Sigmoid colon (tissue), 7 donors: ENCODE data around the gene SRPX. TPM values are rescaled to one million over a fixed set of nuclear protein-coding genes. Genes with fewer than 3 reads are reported as not detected.

ENCODE experiments used
- DNase-seq: peaks from one replicate; pipeline ENCODE4 v3.0.0-alpha.2; 2019
- H3K27ac ChIP-seq, 4 donors: fragments of 200-600 bp; sonication (generic); one replicate each; pipeline ENCODE4 v1.5.1; 2016 to 2019; ENCODE audit warnings: mild to moderate bottlenecking in 1 of 4
- H3K27me3 ChIP-seq, 3 donors: fragments of 200-600 bp; sonication (generic); one replicate each; pipeline ENCODE4 v1.5.1; 2019; ENCODE audit warnings: mild to moderate bottlenecking in 1 of 3
- H3K36me3 ChIP-seq, 4 donors: fragments of 200-600 bp; sonication (generic); one replicate each; pipeline ENCODE4 v1.5.1; 2016 to 2019
- H3K4me1 ChIP-seq, 4 donors: fragments of 200-600 bp; sonication (generic); one replicate each; pipeline ENCODE4 v1.5.1; 2017 to 2019
- H3K4me3 ChIP-seq, 4 donors: fragments of 200-600 bp; sonication (generic); one replicate each; pipeline ENCODE4 v1.5.1; 2017 to 2019; ENCODE audit warnings: mild to moderate bottlenecking in 2 of 4, moderate library complexity in 1 of 4
- H3K9me3 ChIP-seq, 4 donors: fragments of 200-600 bp in 3 of 4; sonication (generic) in 3 of 4; one replicate each; pipeline versions ENCODE4 v1.5.1 to v1.6.1; 2013 to 2019
- CTCF ChIP-seq, 4 experiments: fragments of 450-650 bp in 3 of 4; fragments of 200-600 bp in 1 of 4; IDR thresholded peaks; one replicate each; pipeline ENCODE4 v1.5.1; 2016 to 2019; ENCODE audit warnings: antibody characterized with exemption in 4 of 4, mild to moderate bottlenecking in 3 of 4, moderate library complexity in 2 of 4
- EP300 ChIP-seq, 4 donors: sonication (generic); formaldehyde crosslinking; IDR thresholded peaks; one replicate each; pipeline ENCODE4 v1.6.1; 2017; ENCODE audit warnings: antibody characterized with exemption in 4 of 4
- POLR2A ChIP-seq, 2 donors: fragments of 450-650 bp; IDR thresholded peaks; one replicate each; pipeline ENCODE4 v1.6.1; 2016; ENCODE audit warnings: antibody characterized with exemption in 2 of 2, mild to moderate bottlenecking in 2 of 2, moderate library complexity in 2 of 2
- POLR2AphosphoS5 ChIP-seq, 4 donors: sonication (generic); formaldehyde crosslinking; IDR thresholded peaks; one replicate each; pipeline ENCODE4 v1.6.1; 2017; ENCODE audit warnings: antibody characterized with exemption in 4 of 4
- WGBS, 2 donors: extraction: QIAGEN DNeasy Blood & Tissue Kit; methylation state at CpG; one replicate each; pipeline ENCODE4 v1.1.7; 2013; 5-methylcytosine and 5-hydroxymethylcytosine counted together
- intact Hi-C: fragments of 100-400 bp; cut with DNase I; formaldehyde crosslinking; loops from one replicate; pipeline ENCODE4 v1.15.1; 2023
- polyA plus RNA-seq, 3 donors: library from polyadenylated mRNA; stranded (reverse); fragments of 200-250 nt; gene quantifications; one replicate each; pipeline ENCODE4 v1.2.3, GENCODE V29; 2013
- total RNA-seq, 4 donors: library from RNA; depleted of rRNA; stranded (reverse); fragments of >200 nt; gene quantifications; one replicate each; pipeline ENCODE4 v1.1.0, GENCODE V29; 2016
- donor health status: healthy with polysubstance abuse.
- donor health status: Bipolar disorder and iron deficiency.
- donor health status: healthy.

The SRPX gene
- total and polyA plus RNA-seq, 7 donors: 12.0 to 169 (median 134) TPM

- Histone ChIP-seq H3K9me3 (no peaks in the 10 kb centered on the region), H3K4me1 (peaks cover 0 to 27% (median 15%) of the 10 kb centered on the region in 4 donors), H3K27ac (peak overlapping the region; percentile 37 to 68 (median 60)), H3K27me3 (no peaks in the 10 kb centered on the region), H3K36me3 (no peaks in the 10 kb centered on the region), H3K4me3 (no peak overlapping the region)
- TF ChIP-seq CTCF (IDR thresholded peaks at IDR 0.05) (no peak), EP300 (IDR thresholded peaks at IDR 0.05) (no peak), POLR2AphosphoS5 (IDR thresholded peaks at IDR 0.05) (peak; percentile 7 to 61 (median 35))
- peak; percentile 75 for DNase-seq
- intact Hi-C loops: no loop called here
- 51 to 83% methylated on average over 3 of the region's 3 CpGs for WGBS, 2 donors
Observed at GRCh38 chrX:38233891-38234667, 13.4 kb upstream of the SRPX start.

GRCh38 chrX:38232079-38232686 is 11.5 kb upstream of the SRPX start:
- H3K27ac ChIP-seq: peak overlapping the region in 3 of 4 donors; percentile 60 to 68 (median 60)
- H3K9me3 ChIP-seq: no peaks in the 10 kb centered on the region
- H3K4me3 ChIP-seq: no peak overlapping the region
- no peak for DNase-seq
- no peaks in the 10 kb centered on the region for H3K36me3 ChIP-seq
- H3K27me3 ChIP-seq: no peaks in the 10 kb centered on the region
- TF ChIP-seq CTCF (IDR thresholded peaks at IDR 0.05) (no peak), POLR2AphosphoS5 (IDR thresholded peaks at IDR 0.05) (no peak), POLR2A (IDR thresholded peaks at IDR 0.05) (no peak), EP300 (IDR thresholded peaks at IDR 0.05) (no peak)
- intact Hi-C loops: no loop called here
- peaks cover 0 to 27% (median 15%) of the 10 kb centered on the region in 4 donors for H3K4me1 ChIP-seq
- WGBS, 2 donors: 73 to 74% methylated on average over 3 of the region's 3 CpGs

GRCh38 chrX:38225093-38225492 is 4.4 kb upstream of the SRPX start:
- H3K36me3 ChIP-seq: no peaks in the 10 kb centered on the region
- peaks cover 0 to 8% (median 2%) of the 10 kb centered on the region in 4 donors for H3K4me1 ChIP-seq
- no peaks in the 10 kb centered on the region for H3K9me3 ChIP-seq
- H3K27ac ChIP-seq: peak overlapping the region in 3 of 4 donors; percentile 42 to 61 (median 59)
- no peak for TF ChIP-seq CTCF (IDR thresholded peaks at IDR 0.05)
- no peak for TF ChIP-seq POLR2A (IDR thresholded peaks at IDR 0.05)
- TF ChIP-seq EP300 (IDR thresholded peaks at IDR 0.05): no peak
- no peak for TF ChIP-seq POLR2AphosphoS5 (IDR thresholded peaks at IDR 0.05)
- H3K4me3 ChIP-seq: no peak overlapping the region
- intact Hi-C loops: loop anchor here (10.0 kb wide), 1 partner anchor 60 kb away; no protein-coding TSS in a partner anchor
- DNase-seq: no peak
- H3K27me3 ChIP-seq: no peaks in the 10 kb centered on the region
- 30 to 47% methylated on average over 3 of the region's 3 CpGs for WGBS, 2 donors

GRCh38 chrX:38224160-38224559 is 3.5 kb upstream of the SRPX start:
- Histone ChIP-seq H3K4me3 (no peak overlapping the region), H3K27ac (peak overlapping the region in 1 of 4 donors; percentile 61), H3K27me3 (no peaks in the 10 kb centered on the region), H3K36me3 (no peaks in the 10 kb centered on the region), H3K4me1 (peaks cover 0 to 8% (median 3%) of the 10 kb centered on the region in 4 donors), H3K9me3 (no peaks in the 10 kb centered on the region)
- TF ChIP-seq CTCF (IDR thresholded peaks at IDR 0.05) (no peak), POLR2A (IDR thresholded peaks at IDR 0.05) (no peak), POLR2AphosphoS5 (IDR thresholded peaks at IDR 0.05) (no peak), EP300 (IDR thresholded peaks at IDR 0.05) (no peak)
- intact Hi-C loops: loop anchor here (10.0 kb wide), 1 partner anchor 61 kb away; no protein-coding TSS in a partner anchor
- no peak for DNase-seq
